NCI-H2081 (cell line): ENCODE data around the gene UPF1.

ENCODE experiments used
- DNase-seq, 2 experiments: peaks; one replicate each; lab custom pipeline; 2025; lab: John Stamatoyannopoulos, UW

UPF1 gene

DNA sequence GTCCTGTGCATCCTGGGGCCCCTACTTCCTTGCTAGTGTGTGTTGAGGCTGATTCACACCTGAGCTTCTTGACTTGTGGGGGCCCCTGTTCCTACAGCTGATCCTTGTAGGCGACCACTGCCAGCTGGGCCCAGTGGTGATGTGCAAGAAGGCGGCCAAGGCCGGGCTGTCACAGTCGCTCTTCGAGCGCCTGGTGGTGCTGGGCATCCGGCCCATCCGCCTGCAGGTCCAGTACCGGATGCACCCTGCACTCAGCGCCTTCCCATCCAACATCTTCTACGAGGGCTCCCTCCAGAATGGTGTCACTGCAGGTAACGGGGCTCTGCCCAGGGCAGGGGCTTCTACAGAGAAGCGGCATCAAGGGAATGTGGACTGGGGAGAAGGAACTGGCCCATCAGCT lies 25.5 kb downstream of the UPF1 start:
- DNase-seq, result no peak

DNA sequence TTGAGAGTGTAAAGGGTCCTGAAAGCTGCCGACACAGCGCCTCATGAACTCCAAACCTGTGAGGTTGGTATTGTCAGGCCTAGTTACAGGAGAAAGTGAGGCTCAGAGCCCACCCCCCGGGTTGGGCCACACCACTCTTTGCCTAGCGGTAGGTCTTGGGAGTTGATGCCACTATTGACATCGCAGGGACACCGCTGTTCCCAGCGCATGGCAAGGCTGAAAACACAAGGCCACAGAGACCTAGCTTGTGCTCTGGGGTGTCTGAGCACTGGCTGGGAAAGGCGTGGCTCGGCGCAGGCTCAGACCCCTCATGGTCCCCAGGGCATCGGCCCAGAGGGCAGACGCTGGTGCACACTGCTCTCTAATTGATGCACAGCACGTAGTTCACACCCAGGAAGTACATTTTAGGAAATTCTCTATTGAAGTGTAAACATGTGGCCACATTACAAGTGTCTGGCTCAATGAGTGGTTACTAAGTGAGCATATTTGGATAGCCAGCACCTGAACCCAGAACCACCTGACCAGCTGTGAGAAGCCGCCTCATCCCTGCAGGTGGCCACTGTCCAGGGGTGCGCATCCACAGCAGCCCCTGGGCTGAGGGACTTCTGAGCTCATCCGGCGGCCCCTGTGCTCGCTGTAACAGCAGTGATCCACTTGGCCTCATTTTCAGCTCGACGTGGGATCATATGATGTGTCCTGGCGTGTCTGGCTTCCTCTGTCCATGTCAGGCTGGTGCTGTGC lies 27.3 kb downstream of the UPF1 start:
- DNase-seq, result peak in 1 of 2 experiments; percentile 4

DNA sequence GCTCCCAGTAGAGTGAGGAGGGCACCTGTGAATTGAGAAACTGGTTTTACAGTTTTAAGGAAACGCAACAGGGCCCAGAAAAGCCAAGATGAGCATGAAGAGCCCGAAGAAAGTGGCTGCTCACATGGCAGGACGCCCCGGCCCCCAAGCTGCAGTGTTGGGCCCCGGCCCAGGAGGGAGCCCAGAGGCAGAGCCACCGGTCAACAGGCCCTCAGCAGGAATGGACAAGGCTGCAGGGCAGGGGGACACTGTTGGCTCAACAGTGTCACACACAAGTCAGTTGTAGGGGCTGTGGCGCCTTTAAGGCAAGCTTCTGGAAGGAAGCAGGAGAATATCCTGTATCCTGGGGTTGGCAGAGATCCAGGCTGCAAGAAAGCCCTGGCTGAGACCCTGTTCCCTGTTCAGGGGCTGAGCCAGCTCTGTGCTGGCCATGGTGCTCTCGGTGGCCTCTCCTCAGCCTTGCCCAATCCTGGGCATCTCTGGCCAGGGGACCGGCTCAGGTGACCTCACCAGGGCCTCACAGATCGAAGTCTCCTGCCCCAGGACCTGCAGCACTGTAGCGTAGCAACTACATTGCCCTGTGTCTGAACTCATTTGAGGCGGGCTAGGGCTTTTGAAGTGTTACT lies 28.0 kb downstream of the UPF1 start:
- no peak for DNase-seq

DNA sequence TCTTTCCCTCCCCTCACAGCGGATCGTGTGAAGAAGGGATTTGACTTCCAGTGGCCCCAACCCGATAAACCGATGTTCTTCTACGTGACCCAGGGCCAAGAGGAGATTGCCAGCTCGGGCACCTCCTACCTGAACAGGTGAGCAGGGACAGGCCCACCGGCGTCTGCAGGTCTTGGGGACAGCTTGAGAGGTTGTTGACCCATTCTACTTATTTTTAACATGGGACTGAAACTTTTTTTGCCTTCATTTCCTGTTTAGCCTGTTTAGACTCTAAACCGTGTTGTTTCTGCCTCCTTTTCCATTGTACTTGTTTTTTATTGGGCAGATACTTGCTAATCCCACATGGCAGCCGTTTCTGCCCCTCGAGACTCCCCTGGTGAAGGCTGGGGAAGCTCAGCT lies 28.5 kb downstream of the UPF1 start:
- no peak for DNase-seq

GRCh38 chr19:18860725-18861124 lies 29.0 kb downstream of the UPF1 start:
- no peak for DNase-seq

GRCh38 chr19:18861235-18861634 lies 29.5 kb downstream of the UPF1 start:
- no peak for DNase-seq

GRCh38 chr19:18861917-18862316 lies 30.2 kb downstream of the UPF1 start:
- DNase-seq, result no peak

GRCh38 chr19:18862976-18863842 lies 31.4 kb downstream of the UPF1 start:
- DNase-seq, result no peak

DNA sequence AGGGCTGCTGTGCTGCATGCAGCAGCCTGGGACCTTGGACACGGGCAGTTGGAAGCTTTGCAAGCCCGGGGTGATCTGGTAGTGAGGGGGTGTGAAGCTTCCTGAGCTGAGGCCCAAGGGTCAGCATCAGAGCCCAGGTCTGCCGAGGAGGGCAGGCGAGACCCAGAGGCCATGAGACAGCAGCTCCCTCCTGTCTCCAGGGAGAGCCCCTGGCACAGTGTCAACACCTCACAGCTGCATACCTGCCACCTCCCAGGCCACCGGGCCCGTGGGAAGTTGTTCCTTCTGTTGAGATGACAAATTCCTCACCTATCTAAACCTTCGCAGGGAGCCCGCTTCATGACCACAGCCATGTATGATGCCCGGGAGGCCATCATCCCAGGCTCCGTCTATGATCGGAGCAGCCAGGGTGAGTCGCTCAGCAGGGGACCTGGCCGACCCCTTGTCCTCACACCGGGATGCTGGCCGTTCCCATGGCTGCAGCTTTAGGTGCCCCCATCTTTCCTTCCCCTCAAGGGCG lies 32.1 kb downstream of the UPF1 start:
- no peak for DNase-seq

DNA sequence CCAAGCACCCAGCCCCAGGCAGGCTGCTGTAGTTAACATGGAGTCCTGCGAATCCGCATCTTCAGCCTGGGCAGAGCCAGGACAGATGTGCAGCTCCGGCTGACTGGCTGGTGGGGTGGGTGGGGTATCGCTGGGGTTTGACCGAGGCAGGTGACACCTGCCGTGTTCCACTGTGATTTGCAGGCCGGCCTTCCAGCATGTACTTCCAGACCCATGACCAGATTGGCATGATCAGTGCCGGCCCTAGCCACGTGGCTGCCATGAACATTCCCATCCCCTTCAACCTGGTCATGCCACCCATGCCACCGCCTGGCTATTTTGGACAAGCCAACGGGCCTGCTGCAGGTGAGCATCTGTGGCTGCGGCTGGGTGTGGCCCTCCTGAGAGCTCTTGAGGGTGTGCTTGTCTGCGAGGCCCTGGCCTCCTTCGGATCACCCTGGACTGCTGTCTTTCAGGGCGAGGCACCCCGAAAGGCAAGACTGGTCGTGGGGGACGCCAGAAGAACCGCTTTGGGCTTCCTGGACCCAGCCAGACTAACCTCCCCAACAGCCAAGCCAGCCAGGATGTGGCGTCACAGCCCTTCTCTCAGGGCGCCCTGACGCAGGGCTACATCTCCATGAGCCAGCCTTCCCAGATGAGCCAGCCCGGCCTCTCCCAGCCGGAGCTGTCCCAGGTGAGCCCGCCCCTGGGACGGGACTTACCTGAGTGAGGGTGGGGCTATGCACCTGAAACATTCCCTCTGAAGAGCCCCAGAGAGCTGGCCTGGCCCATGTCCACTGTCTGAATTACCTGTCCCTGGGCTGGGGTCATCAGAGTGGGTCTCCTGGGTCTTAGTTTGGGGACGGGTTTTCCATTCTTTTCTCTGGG lies 33.6 kb downstream of the UPF1 start:
- no peak for DNase-seq

DNA sequence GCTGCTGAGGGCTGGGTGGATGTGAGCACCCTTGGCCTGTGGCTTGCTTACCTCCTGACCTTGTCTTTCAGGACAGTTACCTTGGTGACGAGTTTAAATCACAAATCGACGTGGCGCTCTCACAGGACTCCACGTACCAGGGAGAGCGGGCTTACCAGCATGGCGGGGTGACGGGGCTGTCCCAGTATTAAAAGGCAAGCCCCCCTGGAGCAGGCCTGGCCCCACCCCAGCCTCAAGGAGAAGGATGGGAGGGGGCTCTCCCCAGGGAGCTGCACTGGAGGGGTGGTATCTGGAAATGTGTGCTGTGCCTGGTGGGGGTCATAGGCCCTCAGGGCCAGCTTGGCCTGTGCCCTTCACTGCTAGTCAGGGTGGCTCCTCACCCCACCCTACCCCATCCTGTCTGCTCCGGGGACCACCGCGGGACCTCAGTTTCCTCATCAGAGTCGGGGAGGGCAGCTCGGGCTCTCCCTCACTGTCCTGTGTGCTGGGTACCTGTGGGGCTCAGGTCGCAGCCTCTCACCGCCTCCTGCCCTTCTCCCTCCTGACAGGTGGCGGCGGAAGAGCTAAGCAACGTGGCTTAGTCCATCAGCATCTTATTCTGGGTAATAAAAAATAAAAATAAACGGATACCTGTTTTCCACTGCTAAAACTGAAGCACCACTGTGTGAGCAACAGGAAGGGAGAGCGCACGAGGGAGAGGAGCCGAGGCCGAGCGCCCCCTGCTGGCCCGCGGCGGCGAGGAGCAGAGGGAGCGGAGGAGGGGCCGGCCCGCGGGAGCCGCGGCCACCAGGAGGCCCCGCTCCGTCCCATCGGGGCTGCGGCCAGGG lies 34.4 kb downstream of the UPF1 start:
- no peak for DNase-seq

GRCh38 chr19:18866800-18867123 lies 35.0 kb downstream of the UPF1 start:
- no peak for DNase-seq

GRCh38 chr19:18867199-18867598 lies 35.4 kb downstream of the UPF1 start:
- DNase-seq, result no peak

DNA sequence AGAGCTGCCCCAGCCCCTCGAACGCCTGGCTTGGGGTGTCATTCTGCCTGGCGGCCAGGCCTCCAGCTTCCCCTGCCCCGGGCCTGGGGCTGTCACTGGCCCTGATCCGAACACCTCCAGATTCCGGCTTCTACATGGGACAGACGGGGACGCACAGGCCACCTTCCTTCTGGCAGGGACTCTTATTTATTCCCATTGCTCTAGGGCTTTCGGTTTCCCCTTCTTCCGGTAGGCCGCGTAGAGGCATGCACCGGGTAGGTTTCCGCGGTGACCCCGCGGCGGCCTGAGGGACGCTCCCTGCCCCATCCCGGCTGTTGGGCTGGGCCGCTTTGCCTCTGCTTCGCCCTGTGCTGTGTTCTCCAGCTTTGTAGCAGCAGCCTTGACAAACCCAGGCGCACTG lies 36.0 kb downstream of the UPF1 start:
- no peak for DNase-seq

- DNase-seq, result no peak
Measured at GRCh38 chr19:18868380-18869022, 36.7 kb downstream of the UPF1 start.

GRCh38 chr19:18869023-18869618 lies 37.4 kb downstream of the UPF1 start:
- DNase-seq, result no peak

DNA sequence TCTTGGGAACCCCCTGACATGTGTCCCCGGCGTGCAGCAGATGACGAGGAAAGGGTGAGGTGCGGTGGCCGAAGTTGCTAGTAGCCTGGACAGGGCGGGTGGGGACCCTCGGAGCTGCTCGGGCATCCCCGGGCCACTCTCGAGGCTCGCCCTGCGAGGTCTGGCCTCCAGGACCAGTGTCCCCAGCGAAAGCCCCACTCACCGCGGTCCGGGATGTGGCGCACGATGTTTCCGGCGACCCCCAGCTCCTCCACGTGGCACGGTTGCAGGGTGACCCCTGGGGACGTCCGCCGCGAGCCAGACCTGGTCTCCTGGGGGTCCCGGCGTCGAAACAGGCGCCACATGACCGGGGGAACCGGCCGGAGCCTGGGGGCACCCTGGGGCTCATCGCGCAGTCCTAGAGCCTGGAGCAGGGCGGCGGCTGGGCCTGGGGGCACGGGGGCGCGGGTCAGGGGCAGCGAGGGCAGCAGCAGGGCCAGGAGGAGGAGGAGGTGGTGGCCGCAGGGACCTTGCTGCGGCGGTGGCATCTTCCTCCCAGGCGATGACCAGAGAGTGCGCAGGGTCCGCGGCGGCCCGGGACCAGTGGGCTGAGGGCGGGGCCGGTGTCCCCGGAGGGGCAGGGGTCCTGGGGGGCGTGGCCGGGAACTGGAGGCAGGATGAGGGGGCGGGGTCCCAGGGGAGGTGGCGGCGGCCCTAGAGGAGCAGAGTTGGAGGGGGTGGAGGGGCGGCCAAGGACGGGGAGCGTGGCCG lies 38.2 kb downstream of the UPF1 start:
- no peak for DNase-seq

GRCh38 chr19:18870531-18871172 lies 38.9 kb downstream of the UPF1 start:
- DNase-seq, result no peak

GRCh38 chr19:18871543-18871942 lies 39.8 kb downstream of the UPF1 start:
- DNase-seq, result no peak
